ENCODE measurements around the gene FPR1.

FPR1 gene

GRCh38 chr19:51755571-51755970, 3.9 kb upstream of the FPR1 start:
- H3K4me3 ChIP-seq (ENCODE audit: low read length): no peak overlapping the region
- H3K4me2 ChIP-seq (ENCODE audit: low read length): no peak overlapping the region
- H3K4me1 ChIP-seq (ENCODE audit: control insufficient read depth, low read length): peaks cover 7% of the 10 kb centered on the region
- no peaks in the 10 kb centered on the region for H3K79me2 ChIP-seq (ENCODE audit: control insufficient read depth, low read length)
- no peaks in the 10 kb centered on the region for H3K36me3 ChIP-seq (ENCODE audit: control insufficient read depth, low read length)
- H3K9me3 ChIP-seq (ENCODE audit: control insufficient read depth, insufficient read depth, low read length): peaks cover 3% of the 10 kb centered on the region; the same call in 1 of the 2 replicates
- no peak overlapping the region for H3K27ac ChIP-seq (ENCODE audit: low read depth, low read length)
- no peaks in the 10 kb centered on the region for H3K27me3 ChIP-seq (ENCODE audit: control insufficient read depth, low read length)
- no peaks in the 10 kb centered on the region for H3K9me2 ChIP-seq (replicated peaks; ENCODE audit: control insufficient read depth, low read length)
- H4K20me1 ChIP-seq (ENCODE audit: control insufficient read depth, insufficient read depth, low read depth, low read length): no peaks in the 10 kb centered on the region
- H3F3A ChIP-seq (ENCODE audit: control insufficient read depth, insufficient read depth): no peaks in the 10 kb centered on the region
- TF ChIP-seq EZH2phosphoT487 (IDR thresholded peaks at IDR 0.05; ENCODE audit: borderline replicate concordance, low read length) (no peak), CTCF (IDR thresholded peaks at IDR 0.05; ENCODE audit: low read depth, low read length, poor library complexity, severe bottlenecking) (no peak)

DNA sequence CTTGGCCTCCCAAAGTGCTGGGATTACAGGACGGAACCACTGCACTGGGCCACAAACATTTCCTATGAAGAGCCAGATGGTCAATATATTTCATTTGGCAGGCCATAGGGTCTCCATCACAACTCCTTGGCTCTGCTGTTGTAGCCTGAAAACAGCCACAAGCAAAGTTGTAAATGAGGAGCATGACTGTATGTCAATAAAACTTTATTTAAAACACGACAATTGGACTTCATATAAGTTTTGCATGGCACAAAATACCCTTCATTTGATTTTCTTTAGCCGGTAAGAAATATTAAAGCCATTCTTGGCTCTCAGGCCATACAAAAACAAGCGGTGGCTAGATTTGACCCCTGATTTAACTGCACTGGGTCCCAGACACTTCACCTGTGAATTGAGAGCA, 3.1 kb upstream of the FPR1 start:
- H3F3A ChIP-seq (ENCODE audit: control insufficient read depth, insufficient read depth): no peaks in the 10 kb centered on the region
- no peak overlapping the region for H3K4me2 ChIP-seq (ENCODE audit: low read length)
- no peak overlapping the region for H3K27ac ChIP-seq (ENCODE audit: low read depth, low read length)
- H3K9me3 ChIP-seq (ENCODE audit: control insufficient read depth, insufficient read depth, low read length): peaks cover 3% of the 10 kb centered on the region; the same call in 1 of the 2 replicates
- H3K4me1 ChIP-seq (ENCODE audit: control insufficient read depth, low read length): peaks cover 7% of the 10 kb centered on the region
- H3K79me2 ChIP-seq (ENCODE audit: control insufficient read depth, low read length): no peaks in the 10 kb centered on the region
- H3K27me3 ChIP-seq (ENCODE audit: control insufficient read depth, low read length): no peaks in the 10 kb centered on the region
- H4K20me1 ChIP-seq (ENCODE audit: control insufficient read depth, insufficient read depth, low read depth, low read length): no peaks in the 10 kb centered on the region
- H3K4me3 ChIP-seq (ENCODE audit: low read length): no peak overlapping the region
- TF ChIP-seq CTCF (IDR thresholded peaks at IDR 0.05; ENCODE audit: low read depth, low read length, poor library complexity, severe bottlenecking): no peak
- no peak for TF ChIP-seq EZH2phosphoT487 (IDR thresholded peaks at IDR 0.05; ENCODE audit: borderline replicate concordance, low read length)
- no peaks in the 10 kb centered on the region for H3K36me3 ChIP-seq (ENCODE audit: control insufficient read depth, low read length)
- no peaks in the 10 kb centered on the region for H3K9me2 ChIP-seq (replicated peaks; ENCODE audit: control insufficient read depth, low read length)

GRCh38 chr19:51754109-51754508, 2.4 kb upstream of the FPR1 start:
- Histone ChIP-seq H3K4me2 (ENCODE audit: low read length) (no peak overlapping the region), H3K4me1 (ENCODE audit: control insufficient read depth, low read length) (peaks cover 7% of the 10 kb centered on the region), H3K27ac (ENCODE audit: low read depth, low read length) (no peak overlapping the region), H4K20me1 (ENCODE audit: control insufficient read depth, insufficient read depth, low read depth, low read length) (no peaks in the 10 kb centered on the region), H3F3A (ENCODE audit: control insufficient read depth, insufficient read depth) (no peaks in the 10 kb centered on the region), H3K27me3 (ENCODE audit: control insufficient read depth, low read length) (no peaks in the 10 kb centered on the region), H3K9me3 (ENCODE audit: control insufficient read depth, insufficient read depth, low read length) (peaks cover 3% of the 10 kb centered on the region; the same call in 1 of the 2 replicates), H3K79me2 (ENCODE audit: control insufficient read depth, low read length) (no peaks in the 10 kb centered on the region), H3K4me3 (ENCODE audit: low read length) (no peak overlapping the region), H3K9me2 (replicated peaks; ENCODE audit: control insufficient read depth, low read length) (no peaks in the 10 kb centered on the region), H3K36me3 (ENCODE audit: control insufficient read depth, low read length) (no peaks in the 10 kb centered on the region)
- TF ChIP-seq EZH2phosphoT487 (IDR thresholded peaks at IDR 0.05; ENCODE audit: borderline replicate concordance, low read length) (no peak), CTCF (IDR thresholded peaks at IDR 0.05; ENCODE audit: low read depth, low read length, poor library complexity, severe bottlenecking) (no peak)

All from DOHH2 (cell line).